22Rv1 (cell line): ENCODE measurements around the gene TUBB6.

ENCODE experiments used
- CTCF ChIP-seq: fragments of 450-650 bp; IDR thresholded peaks from 2 replicates; pipeline ENCODE4 v1.5.1; 2017; ENCODE audit warnings: mild to moderate bottlenecking
- ZFX ChIP-seq: fragments of 450-650 bp; IDR thresholded peaks from 2 replicates; pipeline ENCODE4 v1.6.1; 2017; ENCODE audit warnings: antibody characterized with exemption, borderline replicate concordance

- TF ChIP-seq CTCF (no peak), ZFX (no peak)
These were observed 12.5 kb upstream of the TUBB6 start for GRCh38 chr18:12295389-12296086.
